Neural crest cell (in vitro differentiated cells): ENCODE results near the gene CNTN4. TPM values are rescaled to one million over a fixed set of nuclear protein-coding genes. Genes with fewer than 3 reads are reported as not detected.

Experiments used
- DNase-seq: peaks from one replicate; pipeline ENCODE4 v3.0.0; 2021; ENCODE audit warnings: low read depth, mixed read lengths, low spot score
- H3K27ac Mint-ChIP-seq: one replicate; pipeline ENCODE4 v1.8.0; 2021; ENCODE audit warnings: mild to moderate bottlenecking, mixed read lengths; ENCODE audit not compliant: unreplicated experiment
- H3K27me3 Mint-ChIP-seq: 2 replicates; pipeline ENCODE4 v1.8.0; 2021; ENCODE audit warnings: low read depth, mild to moderate bottlenecking, mixed read lengths
- H3K36me3 Mint-ChIP-seq: 2 replicates; pipeline ENCODE4 v1.8.0; 2021; ENCODE audit warnings: low read depth, mild to moderate bottlenecking, mixed read lengths
- H3K4me1 Mint-ChIP-seq: 2 replicates; pipeline ENCODE4 v1.8.0; 2021; ENCODE audit warnings: mixed read lengths
- H3K4me3 Mint-ChIP-seq: one replicate; pipeline ENCODE4 v1.8.0; 2021; ENCODE audit warnings: mild to moderate bottlenecking, mixed read lengths
- H3K9me3 Mint-ChIP-seq: 2 replicates; pipeline ENCODE4 v1.8.0; 2021; ENCODE audit warnings: mixed read lengths
- CTCF ChIP-seq: fragments of 200-600 bp; sonication (generic); conservative IDR thresholded peaks from 2 replicates; pipeline ENCODE4 v1.5.0; 2021; ENCODE audit warnings: antibody characterized with exemption, mild to moderate bottlenecking
- total RNA-seq: library from RNA; stranded (reverse); gene quantifications from 2 replicates; pipeline ENCODE4 v1.2.1, GENCODE V29; 2021

The CNTN4 gene
- total RNA-seq, 1 donor from 2014 or later = 2.9 TPM

GRCh38 chr3:2547049-2547448 lies 448.4 kb downstream of the CNTN4 start:
- no peak for DNase-seq
- Mint-ChIP-seq H3K36me3 (peaks cover 7% of the 10 kb centered on the region), H3K9me3 (peaks cover 20% of the 10 kb centered on the region), H3K27ac (no peak overlapping the region), H3K4me3 (no peak overlapping the region), H3K4me1 (no peaks in the 10 kb centered on the region), H3K27me3 (no peaks in the 10 kb centered on the region)
- no peak for TF ChIP-seq CTCF

GRCh38 chr3:2554656-2555055 lies 456.0 kb downstream of the CNTN4 start:
- Mint-ChIP-seq H3K9me3 (peaks cover 6% of the 10 kb centered on the region), H3K4me1 (no peaks in the 10 kb centered on the region), H3K36me3 (no peaks in the 10 kb centered on the region), H3K4me3 (no peak overlapping the region), H3K27ac (no peak overlapping the region), H3K27me3 (no peaks in the 10 kb centered on the region)
- no peak for TF ChIP-seq CTCF
- DNase-seq = no peak

- H3K36me3 Mint-ChIP-seq = no peaks in the 10 kb centered on the region
- H3K4me1 Mint-ChIP-seq = no peaks in the 10 kb centered on the region
- no peak for TF ChIP-seq CTCF
- H3K9me3 Mint-ChIP-seq = no peaks in the 10 kb centered on the region
- H3K27me3 Mint-ChIP-seq = no peaks in the 10 kb centered on the region
- DNase-seq = no peak
- H3K27ac Mint-ChIP-seq = no peak overlapping the region
- no peak overlapping the region for H3K4me3 Mint-ChIP-seq
Measured at GRCh38 chr3:2558796-2559195, 460.1 kb downstream of the CNTN4 start.

GRCh38 chr3:2567451-2567850 lies 468.8 kb downstream of the CNTN4 start:
- H3K27ac Mint-ChIP-seq = no peak overlapping the region
- peaks cover 3% of the 10 kb centered on the region for H3K9me3 Mint-ChIP-seq
- H3K4me3 Mint-ChIP-seq = no peak overlapping the region
- no peak for TF ChIP-seq CTCF
- peaks cover 10% of the 10 kb centered on the region for H3K4me1 Mint-ChIP-seq
- H3K36me3 Mint-ChIP-seq = no peaks in the 10 kb centered on the region
- H3K27me3 Mint-ChIP-seq = no peaks in the 10 kb centered on the region
- no peak for DNase-seq

- no peak overlapping the region for H3K4me3 Mint-ChIP-seq
- no peak overlapping the region for H3K27ac Mint-ChIP-seq
- no peaks in the 10 kb centered on the region for H3K36me3 Mint-ChIP-seq
- peaks cover 10% of the 10 kb centered on the region for H3K4me1 Mint-ChIP-seq
- peaks cover 3% of the 10 kb centered on the region for H3K9me3 Mint-ChIP-seq
- DNase-seq = no peak
- no peak for TF ChIP-seq CTCF
- H3K27me3 Mint-ChIP-seq = no peaks in the 10 kb centered on the region
Measured at GRCh38 chr3:2568156-2568555, 469.5 kb downstream of the CNTN4 start.

- H3K27ac Mint-ChIP-seq = no peak overlapping the region
- H3K36me3 Mint-ChIP-seq = no peaks in the 10 kb centered on the region
- H3K4me3 Mint-ChIP-seq = no peak overlapping the region
- peaks cover 3% of the 10 kb centered on the region for H3K9me3 Mint-ChIP-seq
- no peak for DNase-seq
- no peaks in the 10 kb centered on the region for H3K27me3 Mint-ChIP-seq
- no peak for TF ChIP-seq CTCF
- peaks cover 10% of the 10 kb centered on the region for H3K4me1 Mint-ChIP-seq
Measured at GRCh38 chr3:2568929-2569328, 470.3 kb downstream of the CNTN4 start.
